ENCODE data around the gene RRP7A.
"Not testable (repeated sequence)": the region's sequence is repeated elsewhere in the genome, so short reads cannot be mapped to it uniquely, and the experiment has no call there.

- TF ChIP-seq CTCF, POLR2A (IDR thresholded peaks at IDR 0.05): not testable (repeated sequence)
Measured at GRCh38 chr22:42508975-42509364, 10.6 kb downstream of the RRP7A start.

Data from uterus (tissue), 2 donors.